Measurements from ENCODE around the gene PIGN. TPM values are rescaled to one million over a fixed set of nuclear protein-coding genes. Genes with fewer than 3 reads are reported as not detected.

The PIGN gene
- 30.3 and 57.0 TPM in 2 replicates for total RNA-seq

GRCh38 chr18:62186774-62187542, at the start of gene PIGN, which contains the start of gene RELCH:
PIGN (minus strand) TSS chr18:62187056; CDS start chr18:62161353, 25,703 bp downstream.
RELCH (plus strand) TSS chr18:62187255; CDS start chr18:62187506, 251 bp downstream.
- no peak for TF ChIP-seq CTCF (IDR thresholded peaks at IDR 0.05; ENCODE audit: insufficient read depth, low read depth, low read length)
- H3K4me3 ChIP-seq (ENCODE audit: low read depth, low read length): peak within 1 kb of the TSS; percentile 83
- DNase-seq (ENCODE audit: low read depth): peak; percentile 99

- DNase-seq (ENCODE audit: low read depth): no peak
- H3K4me3 ChIP-seq (ENCODE audit: low read depth, low read length): no peak overlapping the region
- no peak for TF ChIP-seq CTCF (IDR thresholded peaks at IDR 0.05; ENCODE audit: insufficient read depth, low read depth, low read length)
These were observed 49.4 kb upstream of the PIGN start for GRCh38 chr18:62236252-62236651.

- no peak for DNase-seq (ENCODE audit: low read depth)
- no peak overlapping the region for H3K4me3 ChIP-seq (ENCODE audit: low read depth, low read length)
- no peak for TF ChIP-seq CTCF (IDR thresholded peaks at IDR 0.05; ENCODE audit: insufficient read depth, low read depth, low read length)
These were observed 39.2 kb upstream of the PIGN start for GRCh38 chr18:62226047-62226446.

- no peak overlapping the region for H3K4me3 ChIP-seq (ENCODE audit: low read depth, low read length)
- no peak for DNase-seq (ENCODE audit: low read depth)
- TF ChIP-seq CTCF (IDR thresholded peaks at IDR 0.05; ENCODE audit: insufficient read depth, low read depth, low read length): no peak
These were observed 37.4 kb upstream of the PIGN start for GRCh38 chr18:62224229-62224628.

- no peak overlapping the region for H3K4me3 ChIP-seq (ENCODE audit: low read depth, low read length)
- TF ChIP-seq CTCF (IDR thresholded peaks at IDR 0.05; ENCODE audit: insufficient read depth, low read depth, low read length): no peak
- no peak for DNase-seq (ENCODE audit: low read depth)
These were observed 27.9 kb upstream of the PIGN start for GRCh38 chr18:62214790-62215189.

- no peak for TF ChIP-seq CTCF (IDR thresholded peaks at IDR 0.05; ENCODE audit: insufficient read depth, low read depth, low read length)
- H3K4me3 ChIP-seq (ENCODE audit: low read depth, low read length): no peak overlapping the region
These were observed 24.5 kb upstream of the PIGN start for GRCh38 chr18:62211325-62211828.

More at GRCh38 chr18:62211325-62211828, 24.5 kb upstream of the PIGN start:
- DNase-seq (ENCODE audit: low read depth): no peak

Data from fibroblast of villous mesenchyme (primary cell).